GM12878 (cell line): ENCODE results near the gene CFAP161. TPM values are rescaled to one million over a fixed set of nuclear protein-coding genes. Genes with fewer than 3 reads are reported as not detected.

Source experiments
- ATAC-seq: fragments of 200-7000 bp; cut with Tn5 transposase; 3 replicates; pipeline ENCODE4 v1.9.1; 2020; ENCODE audit warnings: mild to moderate bottlenecking, moderate library complexity
- BruUV-seq: library from RNA; stranded (reverse); fragments of 400-500 nt; replicated peaks from 2 replicates; lab custom pipeline; 2021; lab: Mats Ljungman, UMichigan
- CTCF ChIA-PET: fragments of 300-600 bp; sonication (Branson Sonifier 250); formaldehyde crosslinking; extraction: SDS; loops from one replicate; lab custom pipeline; 2021; ENCODE audit warnings: inconsistent platforms; lab: Yijun Ruan, JAX
- POLR2A ChIA-PET: fragments of 350-600 bp; formaldehyde crosslinking; extraction: SDS; loops from one replicate; lab custom pipeline; 2021; ENCODE audit warnings: inconsistent platforms; lab: Charles Lee
- RAD21 ChIA-PET: fragments of 300-600 bp; sonication (Branson Sonifier 250); formaldehyde crosslinking; loops from one replicate; lab custom pipeline; 2023; ENCODE audit warnings: antibody characterized with exemption; ENCODE audit not compliant: unreplicated experiment; lab: Charles Lee
- SMC1A ChIA-PET: fragments of 300-600 bp; sonication (Branson Sonifier 250); formaldehyde crosslinking; loops from one replicate; lab custom pipeline; 2023; ENCODE audit not compliant: unreplicated experiment, uncharacterized antibody; lab: Charles Lee
- DNase-seq: peaks from one replicate; pipeline ENCODE4 v3.0.0-alpha.2; 2011; ENCODE audit warnings: low read depth, low spot score
- FAIRE-seq: peaks from 3 replicates; lab custom pipeline; 2011; peaks lifted over from hg19 to GRCh38; lab: Jason Lieb, UNC
- H2AFZ ChIP-seq: 2 replicates; pipeline ENCODE4 v1.6.0; 2011; ENCODE audit warnings: low read depth, low read length, control low read depth; ENCODE audit not compliant: control insufficient read depth
- H3K27ac ChIP-seq: 2 replicates; pipeline ENCODE4 v1.5.1; 2011; ENCODE audit warnings: control low read depth; ENCODE audit not compliant: control insufficient read depth, insufficient read depth
- H3K27me3 ChIP-seq, 2 experiments: replicated peaks in 1 of 2; 2 replicates each; pipeline versions ENCODE4 v1.6.0 to v1.6.1; 2011; ENCODE audit warnings: low read length in 1 of 2; ENCODE audit not compliant: control insufficient read depth in 2 of 2, insufficient read depth in 2 of 2
- H3K36me3 ChIP-seq, 2 experiments: 2 replicates each; pipeline ENCODE4 v1.5.1; 2011; ENCODE audit warnings: low read length in 1 of 2; ENCODE audit not compliant: control insufficient read depth in 2 of 2, insufficient read depth in 2 of 2
- H3K4me1 ChIP-seq: 2 replicates; pipeline ENCODE4 v1.6.1; 2011; ENCODE audit warnings: mild to moderate bottlenecking, low read length, moderate library complexity, mixed read lengths; ENCODE audit not compliant: control insufficient read depth, insufficient read depth
- H3K4me2 ChIP-seq: 2 replicates; pipeline ENCODE4 v1.6.0; 2011; ENCODE audit warnings: control low read depth; ENCODE audit not compliant: control insufficient read depth, insufficient read depth
- H3K4me3 ChIP-seq: fragments of 200-600 bp; sonication (generic); 2 replicates; pipeline ENCODE4 v1.5.1; 2016
- H3K79me2 ChIP-seq: 2 replicates; pipeline ENCODE4 v1.6.0; 2011; ENCODE audit warnings: low read length; ENCODE audit not compliant: control insufficient read depth, insufficient read depth
- H3K9ac ChIP-seq: 2 replicates; pipeline ENCODE4 v1.8.0; 2011; ENCODE audit warnings: low read length, control low read depth, mixed read lengths; ENCODE audit not compliant: control insufficient read depth, insufficient read depth
- H3K9me3 ChIP-seq: replicated peaks from 3 replicates; pipeline ENCODE4 v1.5.1; 2011; ENCODE audit warnings: mild to moderate bottlenecking, low read length; ENCODE audit not compliant: control insufficient read depth, insufficient read depth
- H4K20me1 ChIP-seq: 2 replicates; pipeline ENCODE4 v1.6.0; 2011; ENCODE audit not compliant: control insufficient read depth, insufficient read depth
- CBX3 ChIP-seq: fragments of 200-600 bp; sonication (generic); IDR thresholded peaks from 2 replicates; pipeline ENCODE4 v1.6.1; 2016; ENCODE audit warnings: low read depth, borderline replicate concordance
- FOS ChIP-seq: IDR thresholded peaks from 3 replicates; pipeline ENCODE4 v1.6.1; 2011; ENCODE audit warnings: borderline replicate concordance; ENCODE audit not compliant: insufficient read length; ENCODE audit errors: extremely low read depth
- MEF2B ChIP-seq: fragments of 450-650 bp; IDR thresholded peaks from 2 replicates; pipeline ENCODE4 v1.6.1; 2018; ENCODE audit warnings: mild to moderate bottlenecking, moderate library complexity; ENCODE audit not compliant: partially characterized antibody, poor library complexity, severe bottlenecking
- NR2C2 ChIP-seq: IDR thresholded peaks from 2 replicates; pipeline ENCODE4 v1.6.1; 2011; ENCODE audit warnings: borderline replicate concordance, low read depth; ENCODE audit not compliant: control insufficient read depth, insufficient read length
- NR2F1 ChIP-seq: fragments of 450-650 bp; conservative IDR thresholded peaks from 2 replicates; pipeline ENCODE4 v1.6.1; 2017; ENCODE audit warnings: mild to moderate bottlenecking
- PML ChIP-seq: IDR thresholded peaks from 2 replicates; pipeline ENCODE4 v1.6.1; 2012; ENCODE audit warnings: low read length, inconsistent platforms
- RELA ChIP-seq: fragments of 450-650 bp; IDR thresholded peaks from 2 replicates; pipeline ENCODE4 v1.8.0; 2014; ENCODE audit warnings: borderline replicate concordance; ENCODE audit not compliant: partially characterized antibody
- TAF1 ChIP-seq: IDR thresholded peaks from 2 replicates; pipeline ENCODE4 v1.6.1; 2011; ENCODE audit warnings: mild to moderate bottlenecking, low read depth, low read length, borderline replicate concordance
- TARDBP ChIP-seq: IDR thresholded peaks from 2 replicates; pipeline ENCODE4 v1.6.1; 2016; ENCODE audit warnings: borderline replicate concordance
- TCF12 ChIP-seq: IDR thresholded peaks from 2 replicates; pipeline ENCODE4 v1.6.1; 2011; ENCODE audit warnings: low read depth, mild to moderate bottlenecking, low read length
- USF1 ChIP-seq: IDR thresholded peaks from 2 replicates; pipeline ENCODE4 v1.6.1; 2011; ENCODE audit warnings: borderline replicate concordance, low read depth, mild to moderate bottlenecking, moderate library complexity, mixed read lengths, low read length; ENCODE audit not compliant: insufficient read depth; ENCODE audit errors: extremely low read length
- YBX1 ChIP-seq: fragments of 450-650 bp; IDR thresholded peaks from 2 replicates; pipeline ENCODE4 v1.6.1; 2016; ENCODE audit warnings: antibody characterized with exemption
- ZBTB40 ChIP-seq: fragments of 450-650 bp; IDR thresholded peaks from 2 replicates; pipeline ENCODE4 v1.6.1; 2016; ENCODE audit warnings: mild to moderate bottlenecking, moderate library complexity, borderline replicate concordance
- ZNF217 ChIP-seq: fragments of 450-650 bp; IDR thresholded peaks from 2 replicates; pipeline ENCODE4 v1.6.1; 2017; ENCODE audit warnings: antibody characterized with exemption, mild to moderate bottlenecking
- WGBS: methylation state at CpG from one replicate; pipeline ENCODE4 v1.1.6; 2016; ENCODE audit warnings: low lambda C conversion rate; ENCODE audit not compliant: insufficient replicate concordance, insufficient coverage; ENCODE audit errors: missing lambda C conversion rate; 5-methylcytosine and 5-hydroxymethylcytosine counted together
- in situ Hi-C: fragments of 300-500 bp; cut with MboI; formaldehyde crosslinking; loops from 9 replicates; pipeline ENCODE4 v1.14.3; 2018; ENCODE audit warnings: mixed read lengths
- intact Hi-C: fragments of 100-400 bp; cut with micrococcal nuclease; formaldehyde crosslinking; loops from one replicate; pipeline ENCODE4 v1.14.2; 2022; ENCODE audit not compliant: unreplicated experiment
- polyA plus RNA-seq, 11 experiments: library from polyadenylated mRNA; depleted of rRNA in 4 of 11; unstranded in 6 of 11; stranded (reverse) in 5 of 11; fragments of >200 nt; fragmentation: Nextera tagmentation in 4 of 11; fragmentation: Illumina TruSeq in 1 of 11; extraction: Ambion mirVana in 4 of 11; extraction: Trizol in 1 of 11; gene quantifications; 1 replicate in 1 of 11; 2 replicates in 10 of 11; pipeline versions ENCODE4 v1.2.1 to v1.2.3, GENCODE V29; 2011 to 2016; ENCODE audit warnings: inconsistent platforms in 2 of 11, missing spikeins in 2 of 11, low read depth in 1 of 11
- total RNA-seq, 4 experiments: library from RNA; depleted of rRNA in 3 of 4; stranded (reverse); fragments of >200 nt in 3 of 4; fragmentation: Illumina TruSeq in 1 of 4; extraction: Trizol in 1 of 4; gene quantifications; 2 replicates each; pipeline versions ENCODE4 v1.2.1 to v1.2.3, GENCODE V29; 2013 to 2021
- TF ChIP-seq, protein P1 (sequence below): fragments of 450-650 bp; IDR thresholded peaks from 2 replicates; pipeline ENCODE4 v1.6.1; 2018; ENCODE audit warnings: mild to moderate bottlenecking, low read depth, moderate library complexity; ENCODE audit not compliant: partially characterized antibody
- TF ChIP-seq, protein P2 (sequence below): fragments of 450-650 bp; IDR thresholded peaks from 2 replicates; pipeline ENCODE4 v1.6.1; 2014; ENCODE audit warnings: mild to moderate bottlenecking

Gene CFAP161
- total and polyA plus RNA-seq, 10 of the 15 experiments (the other 5 are each of a cell fraction or from before 2014, with no cell fraction given) = 0.31 TPM; not detected in 9

DNA sequence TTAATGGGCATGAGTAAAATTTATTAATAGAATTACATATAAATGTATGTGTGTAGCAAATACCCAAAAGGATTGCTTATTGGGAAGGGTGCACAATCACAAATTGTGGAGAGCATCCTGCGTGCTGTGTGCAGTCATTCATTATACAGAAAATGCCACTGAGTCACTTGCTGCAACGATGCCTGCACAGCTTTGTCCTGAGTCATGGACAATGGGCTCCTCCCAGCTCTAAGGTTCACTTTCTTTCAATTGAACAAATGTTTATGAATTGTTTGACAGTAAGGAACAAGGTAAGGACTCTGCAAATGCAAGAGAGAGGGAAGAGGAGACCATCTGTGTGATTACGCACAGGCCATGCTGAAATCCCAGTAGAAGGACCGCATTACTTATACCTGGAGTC is 18.7 kb downstream of the CFAP161 start:
- Histone ChIP-seq H3K27me3 (peaks cover 0 to 2% of the 10 kb centered on the region in 2 experiments; a peak in 1 of 4 replicates), H3K4me2 (no peak overlapping the region), H3K4me1 (no peaks in the 10 kb centered on the region), H3K9me3 (no peaks in the 10 kb centered on the region), H3K4me3 (no peak overlapping the region), H3K79me2 (no peaks in the 10 kb centered on the region), H3K36me3 (no peaks in the 10 kb centered on the region), H3K27ac (no peak overlapping the region), H3K9ac (no peak overlapping the region), H4K20me1 (no peaks in the 10 kb centered on the region)
- no TSS peak for BruUV-seq
- RAD21 ChIA-PET = interaction anchor here (0.6 to 1.0 kb wide), 2 partner anchors 20 to 48 kb away, joined by 3 to 4 read pairs; no protein-coding TSS in a partner anchor
- SMC1A ChIA-PET = interaction anchor here (0.7 to 6.2 kb wide), 9 partner anchors 9 to 119 kb away, joined by 3 to 102 read pairs (median 3); no protein-coding TSS in a partner anchor
- in situ Hi-C loops = no loop called here
- DNase-seq = no peak
- WGBS = 58% methylated on average over 4 of the region's 4 CpGs
- FAIRE-seq = no peak
- no peak for ATAC-seq
- TF ChIP-seq USF1 (no peak), PML (no peak), TAF1 (no peak), ZNF217 (no peak), YBX1 (no peak), CBX3 (no peak), RELA (no peak), TCF12 (no peak), NR2F1 (no peak), MEF2B (no peak), FOS (no peak), NR2C2 (no peak), TARDBP (no peak), ZBTB40 (no peak)
- TF ChIP-seq, protein P1, sequence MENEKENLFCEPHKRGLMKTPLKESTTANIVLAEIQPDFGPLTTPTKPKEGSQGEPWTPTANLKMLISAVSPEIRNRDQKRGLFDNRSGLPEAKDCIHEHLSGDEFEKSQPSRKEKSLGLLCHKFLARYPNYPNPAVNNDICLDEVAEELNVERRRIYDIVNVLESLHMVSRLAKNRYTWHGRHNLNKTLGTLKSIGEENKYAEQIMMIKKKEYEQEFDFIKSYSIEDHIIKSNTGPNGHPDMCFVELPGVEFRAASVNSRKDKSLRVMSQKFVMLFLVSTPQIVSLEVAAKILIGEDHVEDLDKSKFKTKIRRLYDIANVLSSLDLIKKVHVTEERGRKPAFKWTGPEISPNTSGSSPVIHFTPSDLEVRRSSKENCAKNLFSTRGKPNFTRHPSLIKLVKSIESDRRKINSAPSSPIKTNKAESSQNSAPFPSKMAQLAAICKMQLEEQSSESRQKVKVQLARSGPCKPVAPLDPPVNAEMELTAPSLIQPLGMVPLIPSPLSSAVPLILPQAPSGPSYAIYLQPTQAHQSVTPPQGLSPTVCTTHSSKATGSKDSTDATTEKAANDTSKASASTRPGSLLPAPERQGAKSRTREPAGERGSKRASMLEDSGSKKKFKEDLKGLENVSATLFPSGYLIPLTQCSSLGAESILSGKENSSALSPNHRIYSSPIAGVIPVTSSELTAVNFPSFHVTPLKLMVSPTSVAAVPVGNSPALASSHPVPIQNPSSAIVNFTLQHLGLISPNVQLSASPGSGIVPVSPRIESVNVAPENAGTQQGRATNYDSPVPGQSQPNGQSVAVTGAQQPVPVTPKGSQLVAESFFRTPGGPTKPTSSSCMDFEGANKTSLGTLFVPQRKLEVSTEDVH = no peak
- TF ChIP-seq, protein P2, sequence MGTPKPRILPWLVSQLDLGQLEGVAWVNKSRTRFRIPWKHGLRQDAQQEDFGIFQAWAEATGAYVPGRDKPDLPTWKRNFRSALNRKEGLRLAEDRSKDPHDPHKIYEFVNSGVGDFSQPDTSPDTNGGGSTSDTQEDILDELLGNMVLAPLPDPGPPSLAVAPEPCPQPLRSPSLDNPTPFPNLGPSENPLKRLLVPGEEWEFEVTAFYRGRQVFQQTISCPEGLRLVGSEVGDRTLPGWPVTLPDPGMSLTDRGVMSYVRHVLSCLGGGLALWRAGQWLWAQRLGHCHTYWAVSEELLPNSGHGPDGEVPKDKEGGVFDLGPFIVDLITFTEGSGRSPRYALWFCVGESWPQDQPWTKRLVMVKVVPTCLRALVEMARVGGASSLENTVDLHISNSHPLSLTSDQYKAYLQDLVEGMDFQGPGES = no peak
- TF ChIP-seq, all 136 proteins: peak for 0
- ChIA-PET POLR2A (interaction anchor here (0.6 kb wide), 1 partner anchor 603 kb away, joined by 3 read pairs; no protein-coding TSS in a partner anchor), CTCF (interaction anchor here (0.6 to 8.1 kb wide), 6 partner anchors 29 to 349 kb away, joined by 3 to 249 read pairs (median 4); no protein-coding TSS in a partner anchor)
- no peak overlapping the region for H2AFZ ChIP-seq
- intact Hi-C loops = no loop called here
